ENCODE results near the gene GNAZ.

DNA sequence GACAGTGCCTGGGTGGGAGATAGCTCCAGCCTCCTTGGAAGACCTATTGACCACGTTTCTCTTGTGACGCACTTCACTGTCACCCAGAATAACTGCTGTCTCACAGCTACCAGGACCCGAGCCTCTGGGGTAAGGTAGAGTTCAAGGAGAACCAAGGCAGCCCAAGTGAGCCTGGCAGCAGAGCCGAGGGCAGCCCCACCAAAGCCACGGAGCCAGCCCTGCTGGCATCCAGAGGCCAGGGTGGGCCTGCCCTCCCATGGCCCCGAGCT, 38.7 kb downstream of the GNAZ start:
- TF ChIP-seq REST (IDR thresholded peaks at IDR 0.05; ENCODE audit: low read depth) (no peak), YY1 (IDR thresholded peaks at IDR 0.05; ENCODE audit: low read depth) (no peak), TAF1 (IDR thresholded peaks at IDR 0.05; ENCODE audit: low read depth) (no peak), MAX (IDR thresholded peaks at IDR 0.05) (no peak), EP300 (IDR thresholded peaks at IDR 0.05; ENCODE audit: borderline replicate concordance) (no peak), ZBTB7A (IDR thresholded peaks at IDR 0.05; ENCODE audit: low read depth) (no peak), USF1 (IDR thresholded peaks at IDR 0.05) (no peak), TCF12 (IDR thresholded peaks at IDR 0.05; ENCODE audit: low read depth) (no peak)

Data from Ishikawa (cell line).